IPS-NIHi11 (cell line): ENCODE data around the gene BCKDHB.

ENCODE experiments used
- DNase-seq: peaks from one replicate; pipeline ENCODE4 v3.0.0; 2012; ENCODE audit warnings: mixed read lengths, low spot score

BCKDHB gene

GRCh38 chr6:80151635-80152034 lies 45.2 kb downstream of the BCKDHB start:
- DNase-seq: no peak

- DNase-seq: no peak
Measured at GRCh38 chr6:80154160-80154559, 47.7 kb downstream of the BCKDHB start.

- no peak for DNase-seq
Measured at GRCh38 chr6:80156221-80156620, 49.8 kb downstream of the BCKDHB start.

- no peak for DNase-seq
Measured at GRCh38 chr6:80158478-80158989, 52.1 kb downstream of the BCKDHB start.

- DNase-seq: no peak
Measured at GRCh38 chr6:80161434-80161833, 55.0 kb downstream of the BCKDHB start.

GRCh38 chr6:80163754-80164187 lies 57.3 kb downstream of the BCKDHB start:
- no peak for DNase-seq

- DNase-seq: no peak
Measured at GRCh38 chr6:80165143-80165542, 58.7 kb downstream of the BCKDHB start.

- DNase-seq: no peak
Measured at GRCh38 chr6:80165819-80166218, 59.3 kb downstream of the BCKDHB start.

GRCh38 chr6:80170433-80170832 lies 64.0 kb downstream of the BCKDHB start:
- DNase-seq: no peak

- DNase-seq: no peak
Measured at GRCh38 chr6:80173411-80173810, 66.9 kb downstream of the BCKDHB start.

GRCh38 chr6:80174900-80175572 lies 68.6 kb downstream of the BCKDHB start:
- no peak for DNase-seq

- no peak for DNase-seq
Measured at GRCh38 chr6:80179695-80180094, 73.2 kb downstream of the BCKDHB start.

GRCh38 chr6:80181352-80182081 lies 75.0 kb downstream of the BCKDHB start:
- no peak for DNase-seq

- DNase-seq: no peak
Measured at GRCh38 chr6:80182308-80182707, 75.8 kb downstream of the BCKDHB start.

- no peak for DNase-seq
Measured at GRCh38 chr6:80183019-80183795, 76.7 kb downstream of the BCKDHB start.

- no peak for DNase-seq
Measured at GRCh38 chr6:80185492-80185891, 79.0 kb downstream of the BCKDHB start.

GRCh38 chr6:80186082-80186481 lies 79.6 kb downstream of the BCKDHB start:
- no peak for DNase-seq

GRCh38 chr6:80196906-80197305 lies 90.4 kb downstream of the BCKDHB start:
- no peak for DNase-seq

- no peak for DNase-seq
Measured at GRCh38 chr6:80197474-80197873, 91.0 kb downstream of the BCKDHB start.

- no peak for DNase-seq
Measured at GRCh38 chr6:80197986-80198385, 91.5 kb downstream of the BCKDHB start.

- DNase-seq: no peak
Measured at GRCh38 chr6:80203283-80203682, 96.8 kb downstream of the BCKDHB start.

- DNase-seq: no peak
Measured at GRCh38 chr6:80205404-80205803, 98.9 kb downstream of the BCKDHB start.

- no peak for DNase-seq
Measured at GRCh38 chr6:80206758-80207157, 100.3 kb downstream of the BCKDHB start.
